T-helper 1 cell treated with Interleukin-12 subunit alpha and Interleukin-12 subunit beta and Interleukin-4 antibody, amounts not matched to agents 30 ng/mL and 1 ng/mL, for 36 hours (primary cell): ENCODE data around the gene CSAD. TPM values are rescaled to one million over a fixed set of nuclear protein-coding genes. Genes with fewer than 3 reads are reported as not detected.

Experiments used
- intact Hi-C: fragments of 100-400 bp; cut with micrococcal nuclease; formaldehyde crosslinking; loops from one replicate; pipeline ENCODE4 v1.15.1; 2024
- total RNA-seq: library from RNA; stranded (reverse); gene quantifications from 2 replicates; pipeline ENCODE4 v1.2.3, GENCODE V29; 2022

The CSAD gene
- total RNA-seq, result 30.7 and 43.6 TPM in 2 replicates

GRCh38 chr12:53180220-53180930 is at the start of gene CSAD, which contains the start of gene ZNF740:
Gene CSAD (minus strand): TSS chr12:53180925. CDS start chr12:53173470, 7,455 bp downstream.
Gene ZNF740 (plus strand): TSS chr12:53180722. CDS start chr12:53181984, 1,262 bp downstream.
- intact Hi-C loops, result loop anchor here (1.0 kb wide), 17 partner anchors 10 to 547 kb away; partner anchors contain the start of genes AAAS, ATP5MC2, CALCOCO1 and EIF4B

- intact Hi-C loops, result no loop called here
Measured at GRCh38 chr12:53230108-53230845, 49.6 kb upstream of the CSAD start.

GRCh38 chr12:53229454-53229853 is 48.7 kb upstream of the CSAD start:
- intact Hi-C loops, result no loop called here

GRCh38 chr12:53227836-53228235 is 47.1 kb upstream of the CSAD start:
- intact Hi-C loops, result no loop called here

- intact Hi-C loops, result no loop called here
Measured at GRCh38 chr12:53227341-53227740, 46.6 kb upstream of the CSAD start.

- intact Hi-C loops, result no loop called here
Measured at GRCh38 chr12:53226815-53227214, 46.1 kb upstream of the CSAD start.

GRCh38 chr12:53225635-53226424 is 45.1 kb upstream of the CSAD start:
- intact Hi-C loops, result no loop called here

- intact Hi-C loops, result loop anchor here (5.0 kb wide), 2 partner anchors 218 to 227 kb away; partner anchors contain the start of genes EIF4B and PCBP2
Measured at GRCh38 chr12:53224897-53225634, 44.3 kb upstream of the CSAD start.

GRCh38 chr12:53224061-53224896 is 43.6 kb upstream of the CSAD start:
- intact Hi-C loops, result loop anchor here (5.0 kb wide), 2 partner anchors 217 to 228 kb away; partner anchors contain the start of genes EIF4B and PCBP2

- intact Hi-C loops, result loop anchor here (5.0 kb wide), 2 partner anchors 216 to 229 kb away; partner anchors contain the start of genes EIF4B and PCBP2
Measured at GRCh38 chr12:53223389-53224060, 42.8 kb upstream of the CSAD start.

GRCh38 chr12:53222806-53223261 is 42.1 kb upstream of the CSAD start:
- intact Hi-C loops, result loop anchor here (5.0 kb wide), 2 partner anchors 216 to 229 kb away; partner anchors contain the start of genes EIF4B and PCBP2

GRCh38 chr12:53222170-53222721 is 41.5 kb upstream of the CSAD start:
- intact Hi-C loops, result loop anchor here (5.0 kb wide), 2 partner anchors 215 to 230 kb away; partner anchors contain the start of genes EIF4B and PCBP2

GRCh38 chr12:53221203-53222080 is 40.7 kb upstream of the CSAD start:
- intact Hi-C loops, result loop anchor here (2.0 to 5.0 kb wide), 5 partner anchors 65 to 1059 kb away; partner anchors contain the start of genes CBX5, EIF4B, HNRNPA1 and PCBP2

- intact Hi-C loops, result loop anchor here (1.0 to 5.0 kb wide), 14 partner anchors 11 to 1060 kb away; partner anchors contain the start of genes CBX5, CSAD, EIF4B and ESPL1
Measured at GRCh38 chr12:53220694-53221202, 40.0 kb upstream of the CSAD start.

GRCh38 chr12:53219956-53220693 is 39.4 kb upstream of the CSAD start:
- intact Hi-C loops, result loop anchor here (1.0 to 5.0 kb wide), 17 partner anchors 11 to 1061 kb away; partner anchors contain the start of genes AMHR2, CBX5, CSAD and EIF4B
